ENCODE measurements around the gene MRPL46. TPM values are rescaled to one million over a fixed set of nuclear protein-coding genes. Genes with fewer than 3 reads are reported as not detected.

Gene MRPL46
- total and polyA plus RNA-seq, 12 donors: 36.4 to 108 (median 80.3) TPM

DNA sequence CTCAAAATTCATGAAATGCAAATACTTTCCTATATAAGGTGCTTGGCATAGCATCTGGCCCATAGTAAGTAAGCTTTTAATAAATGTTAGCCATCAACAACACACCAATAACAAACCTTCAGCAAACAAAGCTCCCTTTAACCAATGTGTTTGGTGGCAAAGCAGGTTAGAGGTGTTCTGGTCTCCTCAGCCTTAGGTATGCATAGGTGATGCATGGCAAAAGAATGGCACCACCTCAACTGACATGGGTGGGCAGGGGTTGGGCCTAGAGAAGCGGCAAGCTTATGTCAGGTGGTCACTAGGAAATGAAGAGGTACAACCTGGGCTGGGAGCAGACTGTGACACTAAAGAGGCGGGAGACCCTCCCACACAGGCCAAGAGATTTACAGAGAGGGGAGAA, 38.5 kb upstream of the MRPL46 start:
- H3K36me3 ChIP-seq: peaks cover 0 to 88% (median 5%) of the 10 kb centered on the region in 9 donors
- WGBS, 2 donors: 89 to 97% methylated on average over 2 of the region's 2 CpGs
- no peak overlapping the region for H3K27ac ChIP-seq
- no peak overlapping the region for H3K4me3 ChIP-seq
- TF ChIP-seq, protein P1, sequence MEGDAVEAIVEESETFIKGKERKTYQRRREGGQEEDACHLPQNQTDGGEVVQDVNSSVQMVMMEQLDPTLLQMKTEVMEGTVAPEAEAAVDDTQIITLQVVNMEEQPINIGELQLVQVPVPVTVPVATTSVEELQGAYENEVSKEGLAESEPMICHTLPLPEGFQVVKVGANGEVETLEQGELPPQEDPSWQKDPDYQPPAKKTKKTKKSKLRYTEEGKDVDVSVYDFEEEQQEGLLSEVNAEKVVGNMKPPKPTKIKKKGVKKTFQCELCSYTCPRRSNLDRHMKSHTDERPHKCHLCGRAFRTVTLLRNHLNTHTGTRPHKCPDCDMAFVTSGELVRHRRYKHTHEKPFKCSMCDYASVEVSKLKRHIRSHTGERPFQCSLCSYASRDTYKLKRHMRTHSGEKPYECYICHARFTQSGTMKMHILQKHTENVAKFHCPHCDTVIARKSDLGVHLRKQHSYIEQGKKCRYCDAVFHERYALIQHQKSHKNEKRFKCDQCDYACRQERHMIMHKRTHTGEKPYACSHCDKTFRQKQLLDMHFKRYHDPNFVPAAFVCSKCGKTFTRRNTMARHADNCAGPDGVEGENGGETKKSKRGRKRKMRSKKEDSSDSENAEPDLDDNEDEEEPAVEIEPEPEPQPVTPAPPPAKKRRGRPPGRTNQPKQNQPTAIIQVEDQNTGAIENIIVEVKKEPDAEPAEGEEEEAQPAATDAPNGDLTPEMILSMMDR (IDR thresholded peaks at IDR 0.05): no peak
- DNase-seq (no peak), ATAC-seq (no peak)
- no peaks in the 10 kb centered on the region for H3K9me3 ChIP-seq
- no peaks in the 10 kb centered on the region for H3K27me3 ChIP-seq
- intact Hi-C loops (cut with DNase I): no loop called here
- H3K4me1 ChIP-seq: peaks cover 0 to 8% (median 0%) of the 10 kb centered on the region in 9 donors

DNA sequence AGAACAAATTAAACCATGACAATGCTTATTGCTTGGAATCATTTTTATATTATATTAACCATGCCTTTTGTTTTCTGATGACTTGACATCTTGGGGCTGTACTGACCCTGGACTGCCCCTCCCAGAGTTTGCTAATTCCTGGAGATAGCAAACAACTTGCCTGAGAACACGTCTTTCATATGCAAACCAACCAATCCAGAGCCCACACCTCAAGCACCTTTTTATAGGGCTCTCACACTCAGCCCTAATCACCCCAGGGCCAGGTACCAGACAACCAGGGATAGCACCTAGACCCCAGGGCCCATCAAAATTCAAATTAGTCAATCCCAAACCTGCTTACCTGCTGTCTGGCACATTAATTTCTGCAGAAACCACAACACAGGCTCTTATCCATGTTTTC, 37.3 kb upstream of the MRPL46 start:
- ATAC-seq (no peak), DNase-seq (no peak)
- Histone ChIP-seq H3K27me3 (no peaks in the 10 kb centered on the region), H3K4me3 (no peak overlapping the region), H3K9me3 (no peaks in the 10 kb centered on the region), H3K36me3 (peaks cover 0 to 75% (median 5%) of the 10 kb centered on the region in 9 donors), H3K27ac (no peak overlapping the region), H3K4me1 (peaks cover 0 to 11% (median 2%) of the 10 kb centered on the region in 9 donors)
- WGBS, 2 donors: 74 to 90% methylated on average over 1 of the region's 1 CpG
- TF ChIP-seq, protein P1 (IDR thresholded peaks at IDR 0.05): no peak
- intact Hi-C loops (cut with DNase I): no loop called here

DNA sequence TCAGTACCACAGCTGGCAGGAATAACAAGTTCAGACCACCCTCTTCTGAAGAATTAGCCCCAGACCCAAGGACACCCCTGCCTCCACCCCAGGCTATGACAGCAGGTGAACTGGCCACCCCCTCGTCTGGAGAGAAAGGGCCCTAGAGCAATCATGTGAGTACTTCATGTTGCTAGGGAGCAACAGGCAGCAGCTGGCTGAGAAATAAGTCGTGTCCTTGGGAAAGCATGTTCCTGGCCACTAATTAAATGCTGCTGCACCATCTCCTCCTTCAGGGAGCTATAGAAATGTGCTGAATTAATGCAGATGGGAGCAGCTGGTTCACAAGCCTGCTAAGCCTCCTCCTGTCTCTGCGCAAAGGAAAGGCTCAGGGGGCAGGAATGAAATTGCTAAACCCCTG, 31.8 kb upstream of the MRPL46 start:
- Histone ChIP-seq H3K27ac (peak overlapping the region in 7 of 10 donors; percentile 35 to 80 (median 57)), H3K4me3 (no peak overlapping the region), H3K36me3 (peaks cover 0 to 44% (median 5%) of the 10 kb centered on the region in 9 donors), H3K9me3 (no peaks in the 10 kb centered on the region), H3K27me3 (no peaks in the 10 kb centered on the region), H3K4me1 (peaks cover 0 to 35% (median 7%) of the 10 kb centered on the region in 9 donors)
- TF ChIP-seq, protein P1 (IDR thresholded peaks at IDR 0.05): no peak
- WGBS, 2 donors: 49 to 71% methylated on average over 3 of the region's 3 CpGs
- ATAC-seq (peak; percentile 39 to 85 (median 69)), DNase-seq (peak in 1 of 2 donors; percentile 38)
- intact Hi-C loops (cut with DNase I): no loop called here

DNA sequence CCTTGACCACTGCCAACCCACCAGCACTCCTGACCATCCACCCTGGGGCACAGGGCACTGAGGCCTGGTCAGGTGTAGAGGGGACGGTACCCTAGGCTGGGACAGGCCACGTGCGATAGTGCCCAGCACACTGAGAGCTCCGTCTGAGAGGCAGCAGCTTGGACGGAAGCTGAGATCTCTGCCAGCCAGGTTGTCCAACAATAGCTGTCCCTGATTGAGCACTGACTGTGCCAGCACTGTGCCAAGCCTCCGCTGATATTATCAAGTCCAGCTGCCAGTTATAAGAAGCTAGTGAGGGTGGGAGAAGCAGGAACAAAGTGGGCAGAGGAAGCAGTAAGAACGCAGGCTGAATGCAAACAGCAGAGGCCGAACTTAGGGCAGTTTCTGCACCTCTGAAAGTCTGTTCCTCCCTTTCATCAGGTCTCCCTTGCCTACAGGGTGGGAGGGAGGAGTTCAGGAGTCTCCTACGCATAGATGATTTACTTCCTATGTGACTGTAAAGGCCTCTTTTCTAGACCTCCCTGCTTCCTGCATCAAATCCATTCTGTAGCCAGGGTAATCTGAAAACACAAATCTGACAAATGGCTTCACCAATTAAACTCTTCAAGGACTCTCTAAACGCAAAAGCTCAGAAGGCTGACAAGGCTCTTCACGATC, 30.0 kb upstream of the MRPL46 start:
- peaks cover 0 to 34% (median 0%) of the 10 kb centered on the region in 9 donors for H3K36me3 ChIP-seq
- H3K9me3 ChIP-seq: no peaks in the 10 kb centered on the region
- no peak overlapping the region for H3K4me3 ChIP-seq
- no peaks in the 10 kb centered on the region for H3K27me3 ChIP-seq
- TF ChIP-seq, protein P1 (IDR thresholded peaks at IDR 0.05): no peak
- intact Hi-C loops (cut with DNase I): loop anchor here in 1 of 10 donors (1.0 kb wide), 1 partner anchor 45 kb away; no protein-coding TSS in a partner anchor
- peak overlapping the region; percentile 6 to 80 (median 63) for H3K27ac ChIP-seq
- H3K4me1 ChIP-seq: peaks cover 0 to 35% (median 7%) of the 10 kb centered on the region in 9 donors
- ATAC-seq: peak; percentile 45 to 94 (median 86)
- peak; percentile 51 to 63 for DNase-seq
- WGBS, 2 donors: 53 to 63% methylated on average over 11 of the region's 11 CpGs
